NOMO-1 treated with DMSO at 0.1 percent for 48 hours (cell line): ENCODE data around the gene SPATA19.
"Not testable (repeated sequence)": the region's sequence is repeated elsewhere in the genome, so short reads cannot be mapped to it uniquely, and the experiment has no call there.

Source experiments
- DNase-seq: peaks from one replicate; lab custom pipeline; 2025; ENCODE audit not compliant: unreplicated experiment; lab: John Stamatoyannopoulos, UW

The SPATA19 gene

GRCh38 chr11:133845413-133845812 is at the start of gene SPATA19:
TSS of gene SPATA19 (minus strand) at chr11:133845513. CDS start at chr11:133845446, 67 bp downstream.
- DNase-seq, result no peak

GRCh38 chr11:133895061-133895479 is 49.8 kb upstream of the SPATA19 start:
- DNase-seq, result no peak

GRCh38 chr11:133893381-133893780 is 48.1 kb upstream of the SPATA19 start:
- DNase-seq, result no peak

GRCh38 chr11:133892584-133893380 is 47.5 kb upstream of the SPATA19 start:
- no peak for DNase-seq

GRCh38 chr11:133892126-133892525 is 46.8 kb upstream of the SPATA19 start:
- no peak for DNase-seq

GRCh38 chr11:133889893-133890292 is 44.6 kb upstream of the SPATA19 start:
- no peak for DNase-seq

- no peak for DNase-seq
Measured at GRCh38 chr11:133889188-133889587, 43.9 kb upstream of the SPATA19 start.

GRCh38 chr11:133887692-133888332 is 42.5 kb upstream of the SPATA19 start:
- DNase-seq, result no peak

GRCh38 chr11:133886029-133886428 is 40.7 kb upstream of the SPATA19 start:
- no peak for DNase-seq

GRCh38 chr11:133872160-133872559 is 26.8 kb upstream of the SPATA19 start:
- DNase-seq, result no peak

- no peak for DNase-seq
Measured at GRCh38 chr11:133867456-133867855, 22.1 kb upstream of the SPATA19 start.

GRCh38 chr11:133865466-133865865 is 20.2 kb upstream of the SPATA19 start:
- DNase-seq, result no peak

GRCh38 chr11:133864756-133865155 is 19.4 kb upstream of the SPATA19 start:
- no peak for DNase-seq

- DNase-seq, result no peak
Measured at GRCh38 chr11:133860151-133860550, 14.8 kb upstream of the SPATA19 start.

GRCh38 chr11:133854330-133854960 is 9.1 kb upstream of the SPATA19 start:
- DNase-seq, result not testable (repeated sequence)

GRCh38 chr11:133844217-133844616 is 1.1 kb downstream of the SPATA19 start:
- DNase-seq, result no peak

- DNase-seq, result no peak
Measured at GRCh38 chr11:133843454-133843987, 1.8 kb downstream of the SPATA19 start.

GRCh38 chr11:133842730-133843129 is 2.6 kb downstream of the SPATA19 start:
- no peak for DNase-seq

GRCh38 chr11:133842053-133842452 is 3.3 kb downstream of the SPATA19 start:
- DNase-seq, result no peak

- no peak for DNase-seq
Measured at GRCh38 chr11:133841279-133842043, 3.9 kb downstream of the SPATA19 start.

GRCh38 chr11:133840479-133840941 is 4.8 kb downstream of the SPATA19 start:
- DNase-seq, result no peak
